Esophagus muscularis mucosa (tissue), 4 donors: ENCODE data around the gene SIK2. TPM values are rescaled to one million over a fixed set of nuclear protein-coding genes. Genes with fewer than 3 reads are reported as not detected.

ENCODE experiments used
- DNase-seq: peaks from one replicate; pipeline ENCODE4 v3.0.0-alpha.2; 2017; ENCODE audit errors: extremely low spot score
- H3K27ac ChIP-seq, 4 donors: fragments of 200-600 bp; sonication (generic); replicated peaks in 1 of 4; 1 replicate in 3 of 4; 2 replicates in 1 of 4; pipeline ENCODE4 v1.5.1; 2016 to 2019; ENCODE audit warnings: mild to moderate bottlenecking in 1 of 4
- H3K27me3 ChIP-seq, 4 donors: fragments of 200-600 bp; sonication (generic); one replicate each; pipeline versions ENCODE4 v1.5.1 to v1.6.0; 2016 to 2019
- H3K36me3 ChIP-seq, 4 donors: fragments of 200-600 bp; sonication (generic); one replicate each; pipeline ENCODE4 v1.5.1; 2016 to 2019
- H3K4me1 ChIP-seq, 4 donors: fragments of 200-600 bp; sonication (generic); one replicate each; pipeline ENCODE4 v1.5.1; 2016 to 2019
- H3K4me3 ChIP-seq, 4 donors: fragments of 200-600 bp; sonication (generic); 1 replicate in 2 of 4; 2 replicates in 2 of 4; pipeline ENCODE4 v1.5.1; 2016 to 2019; ENCODE audit warnings: mild to moderate bottlenecking in 4 of 4, moderate library complexity in 1 of 4
- H3K9me3 ChIP-seq, 4 donors: fragments of 200-600 bp; sonication (generic); 1 replicate in 3 of 4; 2 replicates in 1 of 4; pipeline ENCODE4 v1.5.1; 2016 to 2019
- EP300 ChIP-seq: sonication (generic); formaldehyde crosslinking; IDR thresholded peaks from one replicate; pipeline ENCODE4 v1.6.1; 2017; ENCODE audit warnings: antibody characterized with exemption
- POLR2A ChIP-seq: fragments of 450-650 bp; IDR thresholded peaks from one replicate; pipeline ENCODE4 v1.6.1; 2017; ENCODE audit warnings: antibody characterized with exemption, moderate library complexity, mild to moderate bottlenecking, low read depth
- POLR2AphosphoS5 ChIP-seq, 2 donors: sonication (generic); formaldehyde crosslinking; IDR thresholded peaks; one replicate each; pipeline ENCODE4 v1.6.1; 2017; ENCODE audit warnings: antibody characterized with exemption in 2 of 2
- WGBS: methylation state at CpG from one replicate; pipeline ENCODE4 v1.1.5; 2018; 5-methylcytosine and 5-hydroxymethylcytosine counted together
- intact Hi-C: fragments of 100-400 bp; cut with DNase I; formaldehyde crosslinking; loops from one replicate; pipeline ENCODE4 v1.15.1; 2023
- total RNA-seq, 4 donors: library from RNA; depleted of rRNA; stranded (reverse); fragments of >200 nt; gene quantifications; one replicate each; pipeline versions ENCODE4 v1.1.0 to v1.2.1, GENCODE V29; 2016
- TF ChIP-seq, protein P1 (sequence below), 3 experiments: fragments of 200-600 bp in 2 of 3; fragments of 450-650 bp in 1 of 3; sonication (generic) in 2 of 3; IDR thresholded peaks; one replicate each; pipeline ENCODE4 v1.5.1; 2017 to 2019; ENCODE audit warnings: antibody characterized with exemption in 3 of 3, mild to moderate bottlenecking in 2 of 3, moderate library complexity in 1 of 3

SIK2 gene
- total RNA-seq, 4 donors from 2014 or later = 14.5 to 22.1 (median 17.4) TPM

GRCh38 chr11:111632516-111633220 is 30.4 kb downstream of the SIK2 start:
- 95% methylated on average over 4 of the region's 4 CpGs for WGBS
- Histone ChIP-seq H3K9me3 (no peaks in the 10 kb centered on the region), H3K4me3 (no peak overlapping the region), H3K4me1 (peaks cover 30 to 60% (median 46%) of the 10 kb centered on the region in 4 donors), H3K27ac (peak overlapping the region; percentile 6 to 76 (median 26)), H3K27me3 (no peaks in the 10 kb centered on the region), H3K36me3 (peaks cover 0 to 5% (median 0%) of the 10 kb centered on the region in 4 donors)
- intact Hi-C loops = no loop called here
- no peak for TF ChIP-seq POLR2A
- TF ChIP-seq EP300 = no peak
- no peak for TF ChIP-seq POLR2AphosphoS5 (IDR thresholded peaks at IDR 0.05)
- TF ChIP-seq, protein P1, sequence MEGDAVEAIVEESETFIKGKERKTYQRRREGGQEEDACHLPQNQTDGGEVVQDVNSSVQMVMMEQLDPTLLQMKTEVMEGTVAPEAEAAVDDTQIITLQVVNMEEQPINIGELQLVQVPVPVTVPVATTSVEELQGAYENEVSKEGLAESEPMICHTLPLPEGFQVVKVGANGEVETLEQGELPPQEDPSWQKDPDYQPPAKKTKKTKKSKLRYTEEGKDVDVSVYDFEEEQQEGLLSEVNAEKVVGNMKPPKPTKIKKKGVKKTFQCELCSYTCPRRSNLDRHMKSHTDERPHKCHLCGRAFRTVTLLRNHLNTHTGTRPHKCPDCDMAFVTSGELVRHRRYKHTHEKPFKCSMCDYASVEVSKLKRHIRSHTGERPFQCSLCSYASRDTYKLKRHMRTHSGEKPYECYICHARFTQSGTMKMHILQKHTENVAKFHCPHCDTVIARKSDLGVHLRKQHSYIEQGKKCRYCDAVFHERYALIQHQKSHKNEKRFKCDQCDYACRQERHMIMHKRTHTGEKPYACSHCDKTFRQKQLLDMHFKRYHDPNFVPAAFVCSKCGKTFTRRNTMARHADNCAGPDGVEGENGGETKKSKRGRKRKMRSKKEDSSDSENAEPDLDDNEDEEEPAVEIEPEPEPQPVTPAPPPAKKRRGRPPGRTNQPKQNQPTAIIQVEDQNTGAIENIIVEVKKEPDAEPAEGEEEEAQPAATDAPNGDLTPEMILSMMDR (IDR thresholded peaks at IDR 0.05) = no peak
- no peak for DNase-seq

GRCh38 chr11:111633248-111633647 is 31.0 kb downstream of the SIK2 start:
- Histone ChIP-seq H3K4me1 (peaks cover 30 to 59% (median 44%) of the 10 kb centered on the region in 4 donors), H3K36me3 (peaks cover 0 to 5% (median 0%) of the 10 kb centered on the region in 4 donors), H3K27me3 (no peaks in the 10 kb centered on the region), H3K4me3 (no peak overlapping the region), H3K27ac (peak overlapping the region; percentile 6 to 76 (median 26)), H3K9me3 (no peaks in the 10 kb centered on the region)
- WGBS = 70% methylated on average over 3 of the region's 3 CpGs
- intact Hi-C loops = no loop called here
- TF ChIP-seq EP300 = no peak
- no peak for TF ChIP-seq POLR2A
- TF ChIP-seq, protein P1 (IDR thresholded peaks at IDR 0.05) = no peak
- TF ChIP-seq POLR2AphosphoS5 (IDR thresholded peaks at IDR 0.05) = no peak
- no peak for DNase-seq

GRCh38 chr11:111633756-111634362 is 31.6 kb downstream of the SIK2 start:
- WGBS = 49% methylated on average over 3 of the region's 3 CpGs
- Histone ChIP-seq H3K9me3 (no peaks in the 10 kb centered on the region), H3K27ac (peak overlapping the region; percentile 6 to 76 (median 49)), H3K27me3 (no peaks in the 10 kb centered on the region), H3K4me1 (peaks cover 31 to 56% (median 42%) of the 10 kb centered on the region in 4 donors), H3K4me3 (no peak overlapping the region), H3K36me3 (no peaks in the 10 kb centered on the region)
- intact Hi-C loops = no loop called here
- no peak for DNase-seq
- TF ChIP-seq POLR2A = no peak
- TF ChIP-seq EP300 = no peak
- TF ChIP-seq POLR2AphosphoS5 (IDR thresholded peaks at IDR 0.05) = no peak
- TF ChIP-seq, protein P1 (IDR thresholded peaks at IDR 0.05) = no peak

DNA sequence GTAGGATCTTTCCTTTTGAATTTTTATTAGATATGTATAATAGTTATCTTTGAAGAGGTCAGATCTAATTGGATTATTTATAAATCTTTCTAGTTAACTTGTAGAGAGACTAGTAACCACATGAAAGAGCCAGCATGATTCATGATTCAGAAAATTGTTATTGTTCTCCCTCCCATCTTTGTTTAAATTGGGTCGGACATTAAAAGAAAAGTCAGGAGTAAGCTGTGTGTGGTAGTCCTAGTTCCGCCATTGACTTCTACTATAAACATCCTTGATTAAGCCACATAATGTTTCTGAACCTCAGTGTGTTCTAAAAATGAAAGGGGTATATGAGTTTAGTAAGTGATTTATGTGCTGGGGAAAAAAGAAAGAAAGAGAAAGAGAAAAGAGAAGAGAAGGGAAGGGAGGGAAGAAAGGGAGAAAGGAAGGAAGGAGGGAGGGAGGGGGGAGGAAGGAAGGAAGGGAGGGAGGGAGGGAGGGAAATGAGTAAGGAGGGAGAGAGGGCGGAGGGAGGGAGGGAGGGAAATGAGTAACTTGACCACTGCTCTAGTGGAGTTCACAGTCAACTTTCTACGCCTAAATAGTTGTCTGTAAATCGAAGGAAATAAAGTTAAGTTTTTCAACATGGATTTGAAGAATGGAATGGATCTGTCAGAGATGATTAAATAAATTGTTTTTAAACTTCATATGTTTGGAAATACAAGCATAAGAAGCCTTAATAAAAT is 32.9 kb downstream of the SIK2 start:
- Histone ChIP-seq H3K27me3 (no peaks in the 10 kb centered on the region), H3K9me3 (no peaks in the 10 kb centered on the region), H3K4me3 (peak overlapping the region in 1 of 4 donors; percentile 4), H3K4me1 (peaks cover 44 to 66% (median 54%) of the 10 kb centered on the region in 4 donors), H3K27ac (peak overlapping the region; percentile 62 to 76 (median 68)), H3K36me3 (no peaks in the 10 kb centered on the region)
- DNase-seq = no peak
- WGBS = 36% methylated on average over 5 of the region's 5 CpGs
- intact Hi-C loops = no loop called here
- TF ChIP-seq, protein P1 (IDR thresholded peaks at IDR 0.05) = no peak
- TF ChIP-seq POLR2AphosphoS5 (IDR thresholded peaks at IDR 0.05) (no peak), EP300 (no peak), POLR2A (no peak)
